Cortex of kidney (tissue), 1 donor: ENCODE results near the gene NOS1AP.
"Not testable (repeated sequence)": the region's sequence is repeated elsewhere in the genome, so short reads cannot be mapped to it uniquely, and the experiment has no call there.

Source experiments
- DNase-seq: peaks from one replicate; lab custom pipeline; 2025; lab: John Stamatoyannopoulos, UW

The NOS1AP gene

GRCh38 chr1:162416215-162416614 is 346.7 kb downstream of the NOS1AP start:
- no peak for DNase-seq

DNA sequence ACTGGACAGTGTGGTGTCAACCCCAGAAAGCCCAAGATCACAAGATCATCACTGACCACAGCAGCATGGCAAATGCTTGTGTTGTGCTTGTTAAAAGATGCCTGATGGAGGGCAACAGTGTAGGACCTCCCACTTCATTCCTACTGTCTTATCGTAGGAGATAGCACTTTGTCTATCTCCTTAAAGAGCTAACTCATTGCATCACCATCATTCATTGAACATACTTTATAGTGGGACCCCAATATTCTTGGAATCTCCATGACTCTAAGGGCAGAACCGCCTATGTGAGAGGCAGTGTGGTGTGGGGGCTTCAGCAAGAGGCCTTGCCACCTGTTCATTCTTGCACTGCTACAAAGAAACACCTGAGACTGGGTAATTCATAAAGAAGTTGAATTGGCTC is 347.4 kb downstream of the NOS1AP start:
- no peak for DNase-seq

GRCh38 chr1:162417650-162418049 is 348.2 kb downstream of the NOS1AP start:
- DNase-seq: no peak

DNA sequence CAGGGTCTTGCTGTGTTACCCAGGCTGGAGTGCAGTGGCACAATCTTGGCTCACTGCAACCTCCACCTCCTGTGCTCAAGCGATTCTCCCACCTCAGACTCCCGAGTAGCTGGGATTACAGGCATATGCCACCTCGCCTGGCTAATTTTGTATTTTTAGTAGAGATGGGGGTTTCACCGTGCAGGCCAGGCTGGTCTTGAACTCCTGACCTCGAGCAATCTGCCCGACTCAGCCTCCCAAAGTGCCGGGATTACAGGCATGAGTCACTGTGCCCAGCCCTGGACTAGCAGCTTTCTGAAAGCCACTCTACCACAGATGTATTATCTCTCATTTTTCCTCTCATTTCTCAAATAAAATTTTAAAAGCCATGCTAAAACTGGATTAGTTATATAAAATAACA is 349.1 kb downstream of the NOS1AP start:
- not testable (repeated sequence) for DNase-seq

DNA sequence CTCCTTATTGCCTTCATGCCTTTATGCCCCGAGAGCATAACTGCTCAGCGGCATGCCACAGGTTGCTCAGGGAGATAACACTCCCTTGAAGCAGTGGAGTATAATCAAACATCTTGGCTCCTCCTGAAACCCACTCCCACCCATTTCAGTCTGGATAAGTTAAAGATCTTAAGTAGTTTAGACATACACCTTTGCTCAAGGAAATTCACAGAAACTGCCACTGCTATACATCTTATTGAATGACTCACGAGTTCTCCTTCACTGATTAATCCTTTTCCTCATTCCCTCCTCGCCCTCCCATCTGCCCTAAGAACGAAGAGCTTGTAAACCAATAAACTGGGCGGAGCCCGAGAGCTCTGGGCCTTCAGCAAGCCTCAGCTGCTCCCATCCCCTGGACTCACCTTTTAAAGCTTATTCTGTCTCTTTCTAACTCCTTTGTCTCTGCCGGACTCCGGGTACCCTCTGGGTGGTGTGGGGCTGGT is 350.0 kb downstream of the NOS1AP start:
- DNase-seq: not testable (repeated sequence)
